ENCODE data around the gene GBP2. TPM values are rescaled to one million over a fixed set of nuclear protein-coding genes. Genes with fewer than 3 reads are reported as not detected.

GBP2 gene
- total RNA-seq, 2 experiments from 2014 or later = not detected

GRCh38 chr1:89167590-89168230, 41.8 kb upstream of the GBP2 start:
- TF ChIP-seq, protein P1, sequence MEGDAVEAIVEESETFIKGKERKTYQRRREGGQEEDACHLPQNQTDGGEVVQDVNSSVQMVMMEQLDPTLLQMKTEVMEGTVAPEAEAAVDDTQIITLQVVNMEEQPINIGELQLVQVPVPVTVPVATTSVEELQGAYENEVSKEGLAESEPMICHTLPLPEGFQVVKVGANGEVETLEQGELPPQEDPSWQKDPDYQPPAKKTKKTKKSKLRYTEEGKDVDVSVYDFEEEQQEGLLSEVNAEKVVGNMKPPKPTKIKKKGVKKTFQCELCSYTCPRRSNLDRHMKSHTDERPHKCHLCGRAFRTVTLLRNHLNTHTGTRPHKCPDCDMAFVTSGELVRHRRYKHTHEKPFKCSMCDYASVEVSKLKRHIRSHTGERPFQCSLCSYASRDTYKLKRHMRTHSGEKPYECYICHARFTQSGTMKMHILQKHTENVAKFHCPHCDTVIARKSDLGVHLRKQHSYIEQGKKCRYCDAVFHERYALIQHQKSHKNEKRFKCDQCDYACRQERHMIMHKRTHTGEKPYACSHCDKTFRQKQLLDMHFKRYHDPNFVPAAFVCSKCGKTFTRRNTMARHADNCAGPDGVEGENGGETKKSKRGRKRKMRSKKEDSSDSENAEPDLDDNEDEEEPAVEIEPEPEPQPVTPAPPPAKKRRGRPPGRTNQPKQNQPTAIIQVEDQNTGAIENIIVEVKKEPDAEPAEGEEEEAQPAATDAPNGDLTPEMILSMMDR (conservative IDR thresholded peaks at IDR 0.05; ENCODE audit: low read length) = no peak
- TF ChIP-seq EZH2phosphoT487 (IDR thresholded peaks at IDR 0.05; ENCODE audit: borderline replicate concordance, low read depth, low read length) = no peak
- no peaks in the 10 kb centered on the region for H3K4me1 ChIP-seq (ENCODE audit: insufficient read depth, low read length, poor library complexity, severe bottlenecking)
- no peaks in the 10 kb centered on the region for H3K9me3 ChIP-seq (ENCODE audit: low read length)
- H3K4me2 ChIP-seq (ENCODE audit: low read length) = no peak overlapping the region
- no peaks in the 10 kb centered on the region for H4K20me1 ChIP-seq (ENCODE audit: insufficient read depth, low read length)
- BruUV-seq (replicated peaks) = no TSS peak
- CTCF ChIA-PET (ENCODE audit: unreplicated experiment) = no interaction called here
- POLR2A ChIA-PET = no interaction called here
- no peak overlapping the region for H3K4me3 ChIP-seq (ENCODE audit: low read depth, low read length, poor library complexity, severe bottlenecking)
- H3K27ac ChIP-seq (ENCODE audit: low read depth, low read length, poor library complexity, severe bottlenecking) = no peak overlapping the region
- H3K79me2 ChIP-seq (ENCODE audit: insufficient read depth, low read depth, low read length) = no peaks in the 10 kb centered on the region
- intact Hi-C loops (cut with micrococcal nuclease; ENCODE audit: unreplicated experiment) = no loop called here
- H3K36me3 ChIP-seq (ENCODE audit: insufficient read depth, low read length) = no peaks in the 10 kb centered on the region
- H2AFZ ChIP-seq (ENCODE audit: low read length) = no peak overlapping the region
- DNase-seq (ENCODE audit: low spot score) = no peak
- H3K9me2 ChIP-seq (ENCODE audit: insufficient read depth, low read length) = no peaks in the 10 kb centered on the region

DNA sequence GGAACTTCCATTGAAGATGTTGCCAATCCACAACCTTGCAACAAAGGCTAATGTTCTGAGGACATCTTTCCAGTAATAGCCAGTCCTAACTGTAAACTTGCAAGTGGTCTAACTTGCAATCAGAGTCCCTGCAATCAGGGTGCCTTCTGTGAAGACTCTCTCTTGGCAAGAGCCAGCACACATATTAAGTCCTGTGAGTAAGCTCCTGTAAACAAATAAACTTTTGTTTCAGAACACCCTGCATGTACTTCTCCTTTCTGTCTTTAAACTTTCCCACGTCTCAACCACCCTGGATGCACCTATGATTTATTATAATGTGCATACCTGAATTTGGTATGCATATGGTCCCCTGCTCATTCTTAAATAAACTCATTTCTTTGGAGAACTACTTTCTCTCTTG, 40.8 kb upstream of the GBP2 start:
- no peak for DNase-seq (ENCODE audit: low spot score)
- no peaks in the 10 kb centered on the region for H3K79me2 ChIP-seq (ENCODE audit: insufficient read depth, low read depth, low read length)
- H3K4me2 ChIP-seq (ENCODE audit: low read length) = no peak overlapping the region
- POLR2A ChIA-PET = no interaction called here
- no peaks in the 10 kb centered on the region for H3K36me3 ChIP-seq (ENCODE audit: insufficient read depth, low read length)
- no peak overlapping the region for H3K4me3 ChIP-seq (ENCODE audit: low read depth, low read length, poor library complexity, severe bottlenecking)
- H3K9me3 ChIP-seq (ENCODE audit: low read length) = no peaks in the 10 kb centered on the region
- H2AFZ ChIP-seq (ENCODE audit: low read length) = no peak overlapping the region
- no peak for TF ChIP-seq EZH2phosphoT487 (IDR thresholded peaks at IDR 0.05; ENCODE audit: borderline replicate concordance, low read depth, low read length)
- no peaks in the 10 kb centered on the region for H3K4me1 ChIP-seq (ENCODE audit: insufficient read depth, low read length, poor library complexity, severe bottlenecking)
- H3K9me2 ChIP-seq (ENCODE audit: insufficient read depth, low read length) = no peaks in the 10 kb centered on the region
- intact Hi-C loops (cut with micrococcal nuclease; ENCODE audit: unreplicated experiment) = no loop called here
- no peaks in the 10 kb centered on the region for H4K20me1 ChIP-seq (ENCODE audit: insufficient read depth, low read length)
- H3K27ac ChIP-seq (ENCODE audit: low read depth, low read length, poor library complexity, severe bottlenecking) = no peak overlapping the region
- no TSS peak for BruUV-seq (replicated peaks)
- CTCF ChIA-PET (ENCODE audit: unreplicated experiment) = no interaction called here

GRCh38 chr1:89165811-89166210, 39.9 kb upstream of the GBP2 start:
- Histone ChIP-seq H3K9me3 (ENCODE audit: low read length) (no peaks in the 10 kb centered on the region), H3K79me2 (ENCODE audit: insufficient read depth, low read depth, low read length) (no peaks in the 10 kb centered on the region), H3K9me2 (ENCODE audit: insufficient read depth, low read length) (no peaks in the 10 kb centered on the region), H3K36me3 (ENCODE audit: insufficient read depth, low read length) (no peaks in the 10 kb centered on the region), H3K27ac (ENCODE audit: low read depth, low read length, poor library complexity, severe bottlenecking) (no peak overlapping the region), H4K20me1 (ENCODE audit: insufficient read depth, low read length) (no peaks in the 10 kb centered on the region), H2AFZ (ENCODE audit: low read length) (no peak overlapping the region), H3K4me3 (ENCODE audit: low read depth, low read length, poor library complexity, severe bottlenecking) (no peak overlapping the region), H3K4me1 (ENCODE audit: insufficient read depth, low read length, poor library complexity, severe bottlenecking) (no peaks in the 10 kb centered on the region), H3K4me2 (ENCODE audit: low read length) (no peak overlapping the region)
- POLR2A ChIA-PET = no interaction called here
- DNase-seq (ENCODE audit: low spot score) = no peak
- TF ChIP-seq EZH2phosphoT487 (IDR thresholded peaks at IDR 0.05; ENCODE audit: borderline replicate concordance, low read depth, low read length) = no peak
- TF ChIP-seq, protein P1 (conservative IDR thresholded peaks at IDR 0.05; ENCODE audit: low read length) = no peak
- CTCF ChIA-PET (ENCODE audit: unreplicated experiment) = no interaction called here
- intact Hi-C loops (cut with micrococcal nuclease; ENCODE audit: unreplicated experiment) = no loop called here
- BruUV-seq (replicated peaks) = no TSS peak
